Vagina (tissue), 2 donors: ENCODE results near the gene PPP4R3B. TPM values are rescaled to one million over a fixed set of nuclear protein-coding genes. Genes with fewer than 3 reads are reported as not detected.
"Not testable (repeated sequence)": the region's sequence is repeated elsewhere in the genome, so short reads cannot be mapped to it uniquely, and the experiment has no call there.

ENCODE experiments used
- DNase-seq, 2 donors: peaks; one replicate each; pipeline ENCODE4 v3.0.0-alpha.2; 2017; ENCODE audit errors: extremely low spot score in 2 of 2
- H3K27ac ChIP-seq: fragments of 200-600 bp; sonication (generic); one replicate; pipeline ENCODE4 v1.5.1; 2019
- H3K27me3 ChIP-seq: fragments of 200-600 bp; sonication (generic); one replicate; pipeline ENCODE4 v1.5.1; 2019
- H3K36me3 ChIP-seq, 2 donors: fragments of 200-600 bp; sonication (generic); one replicate each; pipeline ENCODE4 v1.5.1; 2017 to 2019
- H3K4me1 ChIP-seq: fragments of 200-600 bp; sonication (generic); one replicate; pipeline ENCODE4 v1.5.1; 2019
- H3K4me3 ChIP-seq, 2 donors: fragments of 200-600 bp; sonication (generic); 1 replicate in 1 of 2; 2 replicates in 1 of 2; pipeline ENCODE4 v1.5.1; 2016 to 2019
- H3K9me3 ChIP-seq: fragments of 200-600 bp; sonication (generic); one replicate; pipeline ENCODE4 v1.5.1; 2019
- CTCF ChIP-seq, 3 experiments: fragments of 450-650 bp in 2 of 3; fragments of 200-600 bp in 1 of 3; sonication (generic) in 1 of 3; IDR thresholded peaks; one replicate each; pipeline ENCODE4 v1.5.1; 2017 to 2019; ENCODE audit warnings: antibody characterized with exemption in 3 of 3, mild to moderate bottlenecking in 2 of 3, moderate library complexity in 2 of 3
- POLR2A ChIP-seq, 2 donors: fragments of 450-650 bp; IDR thresholded peaks; one replicate each; pipeline ENCODE4 v1.6.1; 2017; ENCODE audit warnings: antibody characterized with exemption in 2 of 2, mild to moderate bottlenecking in 2 of 2, moderate library complexity in 2 of 2
- POLR2AphosphoS5 ChIP-seq, 2 donors: sonication (generic); formaldehyde crosslinking; IDR thresholded peaks; one replicate each; pipeline ENCODE4 v1.9.0; 2017; ENCODE audit warnings: antibody characterized with exemption in 2 of 2, mild to moderate bottlenecking in 2 of 2, low read depth in 1 of 2; ENCODE audit not compliant: insufficient read depth in 1 of 2
- intact Hi-C: fragments of 100-400 bp; cut with DNase I; formaldehyde crosslinking; loops from one replicate; pipeline ENCODE4 v1.15.1; 2023
- total RNA-seq: library from RNA; depleted of rRNA; stranded (reverse); fragments of >200 nt; gene quantifications from one replicate; pipeline ENCODE4 v1.2.3, GENCODE V29; 2016

The PPP4R3B gene
- total RNA-seq, 1 donor from 2014 or later: 44.9 TPM

- no peak for DNase-seq
- intact Hi-C loops: no loop called here
- Histone ChIP-seq H3K4me3 (no peak overlapping the region), H3K27me3 (no peaks in the 10 kb centered on the region), H3K4me1 (peaks cover 16% of the 10 kb centered on the region), H3K9me3 (no peaks in the 10 kb centered on the region), H3K36me3 (peaks cover 0 to 28% of the 10 kb centered on the region in 2 donors), H3K27ac (peak overlapping the region; percentile 44)
- no peak for TF ChIP-seq POLR2A (IDR thresholded peaks at IDR 0.05)
- no peak for TF ChIP-seq CTCF (IDR thresholded peaks at IDR 0.05)
- TF ChIP-seq POLR2AphosphoS5 (IDR thresholded peaks at IDR 0.05; ENCODE audit: insufficient read depth in 1 of 2, low read depth in 1 of 2): no peak
Observed at GRCh38 chr2:55581874-55582547, 35.4 kb downstream of the PPP4R3B start.

DNA sequence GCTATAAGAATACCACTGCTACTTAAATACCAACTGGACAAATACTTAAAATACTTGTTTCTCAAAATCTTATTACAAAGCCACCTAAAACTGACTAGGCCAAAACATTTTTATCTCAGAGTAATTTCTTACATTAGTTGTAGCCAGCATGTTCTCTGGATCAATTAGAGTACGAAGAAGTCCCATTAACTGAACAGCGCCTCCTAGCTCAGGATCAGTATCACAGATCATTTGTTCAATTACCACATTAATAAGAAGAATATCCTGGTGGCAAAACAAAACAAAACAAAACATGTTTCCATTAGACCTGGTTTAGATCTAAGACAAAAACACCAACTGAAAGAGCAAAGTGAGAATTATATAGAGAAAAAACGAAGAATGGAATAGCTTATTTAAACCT lies 36.0 kb downstream of the PPP4R3B start:
- Histone ChIP-seq H3K27me3 (no peaks in the 10 kb centered on the region), H3K4me3 (no peak overlapping the region), H3K27ac (peak overlapping the region; percentile 44), H3K9me3 (no peaks in the 10 kb centered on the region), H3K4me1 (peaks cover 16% of the 10 kb centered on the region), H3K36me3 (peaks cover 0 to 33% of the 10 kb centered on the region in 2 donors)
- no peak for DNase-seq
- intact Hi-C loops: no loop called here
- no peak for TF ChIP-seq CTCF (IDR thresholded peaks at IDR 0.05)

DNA sequence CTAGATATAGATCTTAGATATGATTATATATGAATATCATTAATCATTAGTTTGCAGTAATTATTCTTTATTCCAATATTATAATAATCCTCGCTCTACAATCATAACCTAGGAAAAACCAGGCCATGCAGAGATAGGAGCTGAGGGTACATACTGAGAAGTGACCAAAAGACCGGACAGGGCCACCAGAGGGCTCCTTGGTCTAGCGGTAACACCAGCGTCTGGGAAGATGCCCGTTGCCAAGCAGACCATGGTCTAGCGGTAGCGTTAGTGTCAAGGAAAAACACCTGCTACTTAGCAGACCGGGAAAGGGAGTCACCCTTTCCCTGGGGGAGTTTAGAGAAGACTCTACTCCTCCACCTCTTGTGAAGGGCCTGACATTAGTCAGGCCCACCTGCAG lies 48.4 kb downstream of the PPP4R3B start:
- H3K4me1 ChIP-seq, DNase-seq, H3K27ac ChIP-seq, H3K27me3 ChIP-seq, intact Hi-C loops, H3K4me3 ChIP-seq, H3K9me3 ChIP-seq: not testable (repeated sequence)
- H3K36me3 ChIP-seq: peaks cover 0 to 40% of the 10 kb centered on the region in 2 donors

GRCh38 chr2:55567298-55567697 lies 50.1 kb downstream of the PPP4R3B start:
- TF ChIP-seq POLR2A (IDR thresholded peaks at IDR 0.05) (no peak), CTCF (IDR thresholded peaks at IDR 0.05) (no peak), POLR2AphosphoS5 (IDR thresholded peaks at IDR 0.05; ENCODE audit: insufficient read depth in 1 of 2, low read depth in 1 of 2) (no peak)
- H3K27ac ChIP-seq: no peak overlapping the region
- no peaks in the 10 kb centered on the region for H3K4me1 ChIP-seq
- H3K27me3 ChIP-seq: no peaks in the 10 kb centered on the region
- no peak overlapping the region for H3K4me3 ChIP-seq
- intact Hi-C loops: no loop called here
- no peak for DNase-seq
- peaks cover 0 to 46% of the 10 kb centered on the region in 2 donors for H3K36me3 ChIP-seq
- H3K9me3 ChIP-seq: no peaks in the 10 kb centered on the region

- no peak for DNase-seq
- Histone ChIP-seq H3K4me3 (no peak overlapping the region), H3K4me1 (no peaks in the 10 kb centered on the region), H3K27me3 (no peaks in the 10 kb centered on the region), H3K36me3 (peaks cover 0 to 49% of the 10 kb centered on the region in 2 donors), H3K27ac (no peak overlapping the region), H3K9me3 (no peaks in the 10 kb centered on the region)
- no peak for TF ChIP-seq POLR2AphosphoS5 (IDR thresholded peaks at IDR 0.05; ENCODE audit: insufficient read depth in 1 of 2, low read depth in 1 of 2)
- TF ChIP-seq CTCF (IDR thresholded peaks at IDR 0.05): no peak
- TF ChIP-seq POLR2A (IDR thresholded peaks at IDR 0.05): no peak
- intact Hi-C loops: no loop called here
Observed at GRCh38 chr2:55565613-55566012, 51.8 kb downstream of the PPP4R3B start.
